ENCODE data around the gene PNPT1.
"Not testable (repeated sequence)": the region's sequence is repeated elsewhere in the genome, so short reads cannot be mapped to it uniquely, and the experiment has no call there.

Gene PNPT1

GRCh38 chr2:55693181-55694125 lies at the start of gene PNPT1:
TSS of gene PNPT1 (minus strand) at chr2:55693844. CDS start at chr2:55693823, 21 bp downstream.
- no peak for TF ChIP-seq ZFX (IDR thresholded peaks at IDR 0.05)
- TF ChIP-seq, protein P1, sequence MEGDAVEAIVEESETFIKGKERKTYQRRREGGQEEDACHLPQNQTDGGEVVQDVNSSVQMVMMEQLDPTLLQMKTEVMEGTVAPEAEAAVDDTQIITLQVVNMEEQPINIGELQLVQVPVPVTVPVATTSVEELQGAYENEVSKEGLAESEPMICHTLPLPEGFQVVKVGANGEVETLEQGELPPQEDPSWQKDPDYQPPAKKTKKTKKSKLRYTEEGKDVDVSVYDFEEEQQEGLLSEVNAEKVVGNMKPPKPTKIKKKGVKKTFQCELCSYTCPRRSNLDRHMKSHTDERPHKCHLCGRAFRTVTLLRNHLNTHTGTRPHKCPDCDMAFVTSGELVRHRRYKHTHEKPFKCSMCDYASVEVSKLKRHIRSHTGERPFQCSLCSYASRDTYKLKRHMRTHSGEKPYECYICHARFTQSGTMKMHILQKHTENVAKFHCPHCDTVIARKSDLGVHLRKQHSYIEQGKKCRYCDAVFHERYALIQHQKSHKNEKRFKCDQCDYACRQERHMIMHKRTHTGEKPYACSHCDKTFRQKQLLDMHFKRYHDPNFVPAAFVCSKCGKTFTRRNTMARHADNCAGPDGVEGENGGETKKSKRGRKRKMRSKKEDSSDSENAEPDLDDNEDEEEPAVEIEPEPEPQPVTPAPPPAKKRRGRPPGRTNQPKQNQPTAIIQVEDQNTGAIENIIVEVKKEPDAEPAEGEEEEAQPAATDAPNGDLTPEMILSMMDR (conservative IDR thresholded peaks at IDR 0.05), result no peak
- H3K27ac ChIP-seq, result peak within 1 kb of the TSS; percentile 77

GRCh38 chr2:55742996-55743395 lies 49.4 kb upstream of the PNPT1 start:
- TF ChIP-seq, protein P1 (conservative IDR thresholded peaks at IDR 0.05), result no peak
- TF ChIP-seq ZFX (IDR thresholded peaks at IDR 0.05), result no peak

DNA sequence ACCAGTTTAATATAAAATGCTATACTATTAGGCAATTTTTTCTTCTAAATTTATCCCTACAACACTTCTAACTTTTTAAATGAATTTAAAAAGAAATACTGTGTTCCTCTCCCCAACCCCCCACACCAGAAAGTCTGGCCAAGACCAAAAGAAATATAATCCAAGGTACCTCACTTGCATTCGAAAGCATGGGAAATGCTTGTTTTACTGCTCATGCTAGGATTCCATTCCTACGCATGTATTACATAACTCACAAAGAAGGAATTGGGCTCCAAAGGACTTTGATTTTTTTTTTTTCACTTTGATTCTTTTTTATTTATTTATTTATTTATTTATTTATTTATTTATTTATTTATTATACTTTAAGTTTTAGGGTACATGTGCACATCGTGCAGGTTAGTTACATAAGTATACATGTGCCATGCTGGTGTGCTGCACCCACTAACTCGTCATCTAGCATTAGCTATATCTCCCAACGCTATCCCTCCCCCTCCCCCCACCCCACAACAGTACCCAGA lies 42.4 kb upstream of the PNPT1 start:
- H3K27ac ChIP-seq, result not testable (repeated sequence)

More at GRCh38 chr2:55742996-55743395, 49.4 kb upstream of the PNPT1 start:
- H3K27ac ChIP-seq, result no peak overlapping the region

GRCh38 chr2:55734726-55735125 lies 41.1 kb upstream of the PNPT1 start:
- no peak for TF ChIP-seq ZFX (IDR thresholded peaks at IDR 0.05)
- TF ChIP-seq, protein P1 (conservative IDR thresholded peaks at IDR 0.05), result no peak
- no peak overlapping the region for H3K27ac ChIP-seq

DNA sequence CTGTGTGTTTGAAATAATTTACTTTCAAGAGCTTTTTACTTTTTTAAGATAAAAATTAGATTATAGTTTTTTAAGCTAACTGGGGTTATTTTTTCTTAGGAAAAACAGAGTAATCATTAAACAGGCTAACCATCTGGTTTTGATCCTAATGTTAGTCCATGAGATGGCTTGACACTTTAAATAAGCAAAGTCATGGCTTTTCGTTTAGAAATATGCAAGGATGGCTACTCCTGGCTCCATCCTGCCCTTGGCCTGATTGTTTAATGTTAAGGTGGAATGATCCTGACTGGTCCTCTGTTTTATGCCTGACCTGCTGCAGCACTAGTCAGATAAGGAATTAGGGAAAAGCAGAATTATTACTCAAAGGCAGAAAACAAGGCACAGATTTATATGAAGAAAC lies 39.7 kb upstream of the PNPT1 start:
- TF ChIP-seq ZFX (IDR thresholded peaks at IDR 0.05), result no peak
- TF ChIP-seq, protein P1 (conservative IDR thresholded peaks at IDR 0.05), result no peak
- no peak overlapping the region for H3K27ac ChIP-seq

DNA sequence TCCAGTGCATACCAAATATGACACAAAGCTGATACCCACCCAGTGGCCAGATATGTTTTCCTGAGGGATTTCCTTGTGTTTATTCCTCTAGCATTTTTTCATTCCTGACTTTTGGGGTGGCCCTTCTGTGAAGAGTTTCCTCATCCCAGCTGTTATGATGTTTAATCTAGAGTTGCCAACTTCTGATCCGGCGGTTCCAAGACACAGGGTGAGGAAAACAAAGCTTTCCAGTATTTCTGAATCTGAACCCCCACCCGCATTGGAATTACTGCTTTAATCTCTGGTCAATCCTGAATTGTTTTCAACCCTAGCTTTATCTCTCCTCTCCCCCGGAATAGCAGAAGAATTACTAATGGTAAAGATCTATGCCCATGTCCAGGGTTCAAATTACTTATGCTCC lies 39.2 kb upstream of the PNPT1 start:
- no peak overlapping the region for H3K27ac ChIP-seq
- TF ChIP-seq, protein P1 (conservative IDR thresholded peaks at IDR 0.05), result no peak
- TF ChIP-seq ZFX (IDR thresholded peaks at IDR 0.05), result no peak

- TF ChIP-seq, protein P1 (conservative IDR thresholded peaks at IDR 0.05), result no peak
- no peak for TF ChIP-seq ZFX (IDR thresholded peaks at IDR 0.05)
- no peak overlapping the region for H3K27ac ChIP-seq
Observed at GRCh38 chr2:55729136-55729685, 35.6 kb upstream of the PNPT1 start.

Measured in C4-2B (cell line).